ENCODE results near the gene ZDHHC21.

DNA sequence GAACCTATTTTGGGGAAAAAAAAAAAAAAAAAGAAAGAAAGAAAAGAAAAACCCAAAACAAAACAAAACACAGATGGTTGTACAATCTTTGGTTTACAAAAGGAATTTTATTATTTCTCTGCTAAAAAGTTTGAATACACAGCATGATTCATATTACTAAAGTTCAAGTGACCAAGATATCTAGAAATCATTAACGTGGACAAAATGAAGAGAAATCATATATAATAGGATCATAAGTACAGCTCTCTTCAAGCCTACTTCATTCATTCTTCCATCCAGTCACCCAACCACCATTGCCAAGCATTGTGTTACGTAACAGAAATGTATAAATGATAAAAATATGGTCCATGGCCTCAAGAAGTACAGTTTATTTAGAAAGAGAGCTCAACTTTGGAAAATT, 52.9 kb downstream of the ZDHHC21 start:
- TF ChIP-seq, protein P1, sequence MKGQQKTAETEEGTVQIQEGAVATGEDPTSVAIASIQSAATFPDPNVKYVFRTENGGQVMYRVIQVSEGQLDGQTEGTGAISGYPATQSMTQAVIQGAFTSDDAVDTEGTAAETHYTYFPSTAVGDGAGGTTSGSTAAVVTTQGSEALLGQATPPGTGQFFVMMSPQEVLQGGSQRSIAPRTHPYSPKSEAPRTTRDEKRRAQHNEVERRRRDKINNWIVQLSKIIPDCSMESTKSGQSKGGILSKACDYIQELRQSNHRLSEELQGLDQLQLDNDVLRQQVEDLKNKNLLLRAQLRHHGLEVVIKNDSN (IDR thresholded peaks at IDR 0.05), result no peak
- TF ChIP-seq TEAD4 (IDR thresholded peaks at IDR 0.05), result no peak
- no peak for TF ChIP-seq YY1 (IDR thresholded peaks at IDR 0.05; ENCODE audit: low read depth)
- no peak for TF ChIP-seq EP300 (IDR thresholded peaks at IDR 0.05; ENCODE audit: borderline replicate concordance)
- TF ChIP-seq EGR1 (IDR thresholded peaks at IDR 0.05), result no peak
- TF ChIP-seq, protein P2, sequence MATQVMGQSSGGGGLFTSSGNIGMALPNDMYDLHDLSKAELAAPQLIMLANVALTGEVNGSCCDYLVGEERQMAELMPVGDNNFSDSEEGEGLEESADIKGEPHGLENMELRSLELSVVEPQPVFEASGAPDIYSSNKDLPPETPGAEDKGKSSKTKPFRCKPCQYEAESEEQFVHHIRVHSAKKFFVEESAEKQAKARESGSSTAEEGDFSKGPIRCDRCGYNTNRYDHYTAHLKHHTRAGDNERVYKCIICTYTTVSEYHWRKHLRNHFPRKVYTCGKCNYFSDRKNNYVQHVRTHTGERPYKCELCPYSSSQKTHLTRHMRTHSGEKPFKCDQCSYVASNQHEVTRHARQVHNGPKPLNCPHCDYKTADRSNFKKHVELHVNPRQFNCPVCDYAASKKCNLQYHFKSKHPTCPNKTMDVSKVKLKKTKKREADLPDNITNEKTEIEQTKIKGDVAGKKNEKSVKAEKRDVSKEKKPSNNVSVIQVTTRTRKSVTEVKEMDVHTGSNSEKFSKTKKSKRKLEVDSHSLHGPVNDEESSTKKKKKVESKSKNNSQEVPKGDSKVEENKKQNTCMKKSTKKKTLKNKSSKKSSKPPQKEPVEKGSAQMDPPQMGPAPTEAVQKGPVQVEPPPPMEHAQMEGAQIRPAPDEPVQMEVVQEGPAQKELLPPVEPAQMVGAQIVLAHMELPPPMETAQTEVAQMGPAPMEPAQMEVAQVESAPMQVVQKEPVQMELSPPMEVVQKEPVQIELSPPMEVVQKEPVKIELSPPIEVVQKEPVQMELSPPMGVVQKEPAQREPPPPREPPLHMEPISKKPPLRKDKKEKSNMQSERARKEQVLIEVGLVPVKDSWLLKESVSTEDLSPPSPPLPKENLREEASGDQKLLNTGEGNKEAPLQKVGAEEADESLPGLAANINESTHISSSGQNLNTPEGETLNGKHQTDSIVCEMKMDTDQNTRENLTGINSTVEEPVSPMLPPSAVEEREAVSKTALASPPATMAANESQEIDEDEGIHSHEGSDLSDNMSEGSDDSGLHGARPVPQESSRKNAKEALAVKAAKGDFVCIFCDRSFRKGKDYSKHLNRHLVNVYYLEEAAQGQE (IDR thresholded peaks at IDR 0.05; ENCODE audit: low read depth), result no peak
- TF ChIP-seq RAD21 (IDR thresholded peaks at IDR 0.05; ENCODE audit: low read depth), result no peak
- no peak for TF ChIP-seq CEBPB (IDR thresholded peaks at IDR 0.05)
- TF ChIP-seq NFIC (IDR thresholded peaks at IDR 0.05), result no peak
- TF ChIP-seq, protein P3, sequence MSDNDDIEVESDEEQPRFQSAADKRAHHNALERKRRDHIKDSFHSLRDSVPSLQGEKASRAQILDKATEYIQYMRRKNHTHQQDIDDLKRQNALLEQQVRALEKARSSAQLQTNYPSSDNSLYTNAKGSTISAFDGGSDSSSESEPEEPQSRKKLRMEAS (IDR thresholded peaks at IDR 0.05), result no peak
- no peak for TF ChIP-seq TCF12 (IDR thresholded peaks at IDR 0.05; ENCODE audit: low read depth)
- no peak for TF ChIP-seq FOXM1 (IDR thresholded peaks at IDR 0.05; ENCODE audit: borderline replicate concordance, low read depth)
- TF ChIP-seq ZBTB7A (IDR thresholded peaks at IDR 0.05; ENCODE audit: low read depth), result no peak

Data from Ishikawa (cell line).